NOMO-1 (cell line): ENCODE results near the gene KIF21A.
"Not testable (repeated sequence)": the region's sequence is repeated elsewhere in the genome, so short reads cannot be mapped to it uniquely, and the experiment has no call there.

Experiments used
- DNase-seq, 2 experiments: peaks; one replicate each; lab custom pipeline; 2025; ENCODE audit not compliant: unreplicated experiment in 2 of 2; lab: John Stamatoyannopoulos, UW

Gene KIF21A, protein sequence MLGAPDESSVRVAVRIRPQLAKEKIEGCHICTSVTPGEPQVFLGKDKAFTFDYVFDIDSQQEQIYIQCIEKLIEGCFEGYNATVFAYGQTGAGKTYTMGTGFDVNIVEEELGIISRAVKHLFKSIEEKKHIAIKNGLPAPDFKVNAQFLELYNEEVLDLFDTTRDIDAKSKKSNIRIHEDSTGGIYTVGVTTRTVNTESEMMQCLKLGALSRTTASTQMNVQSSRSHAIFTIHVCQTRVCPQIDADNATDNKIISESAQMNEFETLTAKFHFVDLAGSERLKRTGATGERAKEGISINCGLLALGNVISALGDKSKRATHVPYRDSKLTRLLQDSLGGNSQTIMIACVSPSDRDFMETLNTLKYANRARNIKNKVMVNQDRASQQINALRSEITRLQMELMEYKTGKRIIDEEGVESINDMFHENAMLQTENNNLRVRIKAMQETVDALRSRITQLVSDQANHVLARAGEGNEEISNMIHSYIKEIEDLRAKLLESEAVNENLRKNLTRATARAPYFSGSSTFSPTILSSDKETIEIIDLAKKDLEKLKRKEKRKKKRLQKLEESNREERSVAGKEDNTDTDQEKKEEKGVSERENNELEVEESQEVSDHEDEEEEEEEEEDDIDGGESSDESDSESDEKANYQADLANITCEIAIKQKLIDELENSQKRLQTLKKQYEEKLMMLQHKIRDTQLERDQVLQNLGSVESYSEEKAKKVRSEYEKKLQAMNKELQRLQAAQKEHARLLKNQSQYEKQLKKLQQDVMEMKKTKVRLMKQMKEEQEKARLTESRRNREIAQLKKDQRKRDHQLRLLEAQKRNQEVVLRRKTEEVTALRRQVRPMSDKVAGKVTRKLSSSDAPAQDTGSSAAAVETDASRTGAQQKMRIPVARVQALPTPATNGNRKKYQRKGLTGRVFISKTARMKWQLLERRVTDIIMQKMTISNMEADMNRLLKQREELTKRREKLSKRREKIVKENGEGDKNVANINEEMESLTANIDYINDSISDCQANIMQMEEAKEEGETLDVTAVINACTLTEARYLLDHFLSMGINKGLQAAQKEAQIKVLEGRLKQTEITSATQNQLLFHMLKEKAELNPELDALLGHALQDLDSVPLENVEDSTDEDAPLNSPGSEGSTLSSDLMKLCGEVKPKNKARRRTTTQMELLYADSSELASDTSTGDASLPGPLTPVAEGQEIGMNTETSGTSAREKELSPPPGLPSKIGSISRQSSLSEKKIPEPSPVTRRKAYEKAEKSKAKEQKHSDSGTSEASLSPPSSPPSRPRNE (N-terminal part only)

GRCh38 chr12:39443081-39443928 is at the start of gene KIF21A:
Gene KIF21A, minus strand, starts transcription at chr12:39443120. Its CDS starts 150 bp downstream, at chr12:39442970.
- DNase-seq = peak; percentile 89 to 94

DNA sequence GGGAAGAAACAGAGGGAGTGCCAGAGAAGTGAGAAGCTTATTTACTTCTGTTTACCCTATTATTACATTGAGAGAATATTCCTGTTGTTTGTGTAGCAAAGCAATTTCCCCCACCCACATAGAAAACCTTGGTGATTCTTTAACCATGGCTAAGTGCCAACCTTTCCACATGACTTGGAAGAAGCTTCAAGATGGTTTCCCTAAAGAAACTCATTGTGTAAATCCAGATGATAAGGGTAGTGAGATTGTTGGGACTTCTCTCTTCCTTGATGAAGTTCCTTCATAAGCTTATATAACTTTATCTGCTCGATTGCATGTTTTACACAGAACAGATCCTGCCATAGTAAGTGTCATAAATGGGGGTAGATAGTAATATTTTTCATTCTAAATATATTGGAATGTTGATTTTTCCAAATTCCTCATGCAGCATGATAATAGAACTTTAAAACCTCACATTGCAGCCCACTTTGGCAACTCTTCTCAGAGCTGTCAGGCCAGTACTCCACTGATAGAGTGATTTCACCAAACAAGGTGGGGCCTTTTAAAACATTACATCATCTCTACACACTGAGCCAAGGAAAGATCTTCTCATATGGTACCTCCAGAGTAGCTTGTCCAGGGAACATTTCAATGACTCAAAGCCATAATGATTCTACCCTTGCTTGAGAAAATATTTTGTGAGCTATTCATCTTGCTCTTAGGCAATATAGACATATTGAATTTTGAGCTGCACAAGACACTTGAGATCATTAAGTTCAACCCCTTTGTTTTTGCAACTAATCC is 47.8 kb upstream of the KIF21A start:
- DNase-seq = no peak

- no peak for DNase-seq
These were observed 40.7 kb upstream of the KIF21A start for GRCh38 chr12:39483597-39483996.

GRCh38 chr12:39483042-39483441 is 40.1 kb upstream of the KIF21A start:
- no peak for DNase-seq

GRCh38 chr12:39476894-39477293 is 34.0 kb upstream of the KIF21A start:
- DNase-seq = no peak

- no peak for DNase-seq
These were observed 33.2 kb upstream of the KIF21A start for GRCh38 chr12:39476121-39476520.

DNA sequence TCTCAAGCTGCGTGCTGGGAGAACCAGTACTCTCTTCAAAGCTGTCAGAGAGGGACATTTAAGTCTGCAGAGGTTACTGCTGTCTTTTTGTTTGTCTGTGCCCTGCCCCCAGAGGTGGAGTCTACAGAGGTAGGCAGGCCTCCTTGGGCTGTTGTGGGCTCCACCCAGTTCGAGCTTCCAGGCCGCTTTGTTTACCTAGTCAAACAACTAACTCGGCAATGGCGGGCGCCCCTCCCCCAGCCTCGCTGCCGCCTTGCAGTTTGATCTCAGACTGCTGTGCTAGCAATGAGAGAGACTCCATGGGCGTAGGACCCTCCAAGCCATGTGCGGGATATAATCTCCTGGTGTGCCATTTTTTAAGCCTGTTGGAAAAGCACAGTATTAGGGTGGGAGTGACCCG is 32.2 kb upstream of the KIF21A start:
- not testable (repeated sequence) for DNase-seq

DNA sequence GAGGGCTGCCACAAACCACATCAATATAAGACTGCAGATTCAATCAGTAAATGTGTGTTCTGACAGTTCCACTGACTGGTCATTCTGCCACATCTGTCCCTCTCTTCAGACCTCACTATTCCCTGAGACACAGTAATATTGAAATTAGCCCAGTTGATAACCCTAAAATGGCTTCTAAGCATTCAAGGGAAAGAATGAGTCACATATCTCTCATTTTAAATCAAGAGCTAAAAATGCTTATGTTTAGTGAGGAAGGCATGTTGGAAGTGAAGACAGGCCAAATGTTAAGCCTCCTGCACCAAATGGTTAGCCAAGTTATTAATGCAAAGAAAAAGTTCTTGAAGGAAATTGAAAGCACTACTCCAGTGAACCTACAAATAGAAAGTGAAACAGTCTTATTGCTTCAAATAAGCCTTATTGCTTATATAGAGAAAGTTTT is 24.5 kb upstream of the KIF21A start:
- DNase-seq = no peak

DNA sequence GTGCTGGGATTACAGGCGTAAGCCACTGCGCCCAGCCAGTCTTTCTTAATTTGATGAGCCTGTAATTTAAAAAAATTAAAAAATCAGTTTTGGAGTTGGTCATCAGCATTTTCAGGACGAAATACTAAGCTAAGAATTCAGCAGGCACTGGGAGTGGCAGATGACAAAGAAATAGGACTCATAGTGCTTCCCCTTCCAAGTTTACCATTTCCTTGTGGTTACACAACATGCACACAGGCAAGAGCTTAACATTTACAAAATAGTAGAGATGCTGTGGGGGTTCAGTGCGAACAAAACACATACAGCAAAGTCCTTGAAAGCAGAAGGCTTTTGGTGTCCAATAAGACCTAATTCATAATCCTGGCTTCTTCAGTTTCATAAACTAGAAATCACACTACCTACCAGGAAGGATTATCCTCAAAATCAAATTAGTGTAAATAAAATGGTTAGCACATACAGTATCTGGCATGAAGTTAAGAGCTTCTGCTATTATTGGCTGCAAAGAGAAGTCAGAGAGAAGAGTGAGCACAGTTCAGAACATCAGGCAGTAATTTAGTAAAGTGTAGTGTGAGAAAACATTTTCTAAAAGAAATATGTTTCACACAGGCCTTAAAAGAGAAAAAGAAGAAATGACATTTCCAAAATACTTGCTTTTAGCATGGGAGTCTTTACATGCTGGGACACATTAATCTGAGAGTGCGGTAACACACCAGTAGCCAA is 22.2 kb upstream of the KIF21A start:
- DNase-seq = no peak

DNA sequence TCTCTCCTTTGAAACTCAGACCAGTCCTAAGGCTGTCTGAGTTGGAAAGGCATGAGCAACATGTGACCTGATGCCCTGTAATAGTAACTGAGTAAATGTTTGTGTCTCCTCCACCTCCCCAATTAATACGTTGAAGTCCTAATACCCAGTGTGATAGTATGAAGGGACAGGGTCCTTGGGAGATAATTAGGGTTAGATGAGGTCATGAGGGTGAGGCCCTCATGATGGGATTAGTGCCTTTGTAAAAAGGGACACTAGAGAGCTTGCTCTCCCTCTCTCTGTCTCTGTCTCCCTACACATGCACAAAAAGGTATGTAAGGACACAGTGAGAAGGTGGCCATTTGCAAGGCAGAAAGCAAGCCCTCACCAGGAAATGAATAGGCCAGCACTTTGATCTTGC is 18.1 kb upstream of the KIF21A start:
- DNase-seq = no peak

GRCh38 chr12:39459027-39459434 is 16.1 kb upstream of the KIF21A start:
- no peak for DNase-seq

DNA sequence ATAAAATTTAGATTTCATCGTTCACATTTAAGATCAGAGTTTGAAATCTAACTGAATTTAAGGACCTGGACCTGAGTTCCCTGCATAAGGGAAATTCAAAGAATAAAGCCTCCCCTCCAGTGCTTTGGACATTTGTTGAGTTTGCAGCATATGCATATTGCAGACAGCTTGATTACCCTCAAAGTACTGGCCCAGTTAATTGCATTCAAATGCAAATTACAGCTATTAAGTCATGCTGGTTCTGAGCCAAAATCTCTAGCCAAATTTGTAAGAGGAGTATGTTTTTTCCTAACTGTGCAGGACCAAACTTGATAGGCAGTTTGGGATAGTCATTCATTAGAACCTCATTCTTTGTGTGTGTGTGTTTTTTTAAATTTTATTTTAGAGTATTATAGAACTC is 9.1 kb upstream of the KIF21A start:
- DNase-seq = no peak

- no peak for DNase-seq
These were observed 5.1 kb upstream of the KIF21A start for GRCh38 chr12:39448038-39448437.

- DNase-seq = no peak
These were observed 949 bp upstream of the KIF21A start for GRCh38 chr12:39443929-39444209.

GRCh38 chr12:39442831-39443080 is 164 bp downstream of the KIF21A start:
- peak in 1 of 2 experiments; percentile 51 for DNase-seq

- DNase-seq = peak in 1 of 2 experiments; percentile 22
These were observed 723 bp downstream of the KIF21A start for GRCh38 chr12:39441963-39442830.

DNA sequence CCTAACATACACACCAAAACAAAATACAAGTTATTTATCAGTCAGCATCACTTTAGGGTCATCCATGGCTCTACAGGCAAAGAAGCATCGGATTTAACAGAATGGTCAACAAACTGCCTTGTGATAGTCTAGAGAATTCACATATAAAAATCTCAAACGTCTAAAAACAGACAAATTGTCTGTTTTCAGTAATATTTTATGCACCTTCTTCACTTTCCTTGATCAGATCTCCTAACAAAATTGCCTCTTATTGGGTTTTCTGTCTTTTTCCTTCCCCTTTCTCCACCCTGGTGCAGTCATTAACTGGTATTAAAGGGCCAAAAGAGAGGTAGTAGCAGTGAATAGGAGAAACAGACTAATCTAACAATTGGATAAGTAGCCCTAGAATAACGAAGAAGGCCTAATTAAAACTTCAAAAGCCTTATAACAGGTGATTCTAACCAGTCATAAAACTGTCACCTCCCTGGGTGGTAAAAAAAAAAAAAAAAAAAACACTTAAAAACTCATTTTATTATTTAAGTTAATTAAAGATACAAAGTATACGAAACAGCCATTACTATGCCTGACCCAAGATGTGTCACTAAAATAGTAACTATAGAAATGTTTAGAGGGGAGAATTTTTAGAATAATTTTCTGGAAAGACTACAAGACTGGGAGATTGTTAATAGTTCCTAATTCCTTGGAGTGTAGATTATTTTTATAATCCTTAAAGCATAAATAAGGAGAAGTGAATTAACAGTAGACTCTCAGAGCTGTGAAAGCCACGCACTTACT is 1.5 kb downstream of the KIF21A start:
- DNase-seq = no peak
